ENCODE measurements around the gene SORCS2.

GRCh38 chr4:7332216-7333023 lies 140.1 kb downstream of the SORCS2 start:
- TF ChIP-seq, protein P1, sequence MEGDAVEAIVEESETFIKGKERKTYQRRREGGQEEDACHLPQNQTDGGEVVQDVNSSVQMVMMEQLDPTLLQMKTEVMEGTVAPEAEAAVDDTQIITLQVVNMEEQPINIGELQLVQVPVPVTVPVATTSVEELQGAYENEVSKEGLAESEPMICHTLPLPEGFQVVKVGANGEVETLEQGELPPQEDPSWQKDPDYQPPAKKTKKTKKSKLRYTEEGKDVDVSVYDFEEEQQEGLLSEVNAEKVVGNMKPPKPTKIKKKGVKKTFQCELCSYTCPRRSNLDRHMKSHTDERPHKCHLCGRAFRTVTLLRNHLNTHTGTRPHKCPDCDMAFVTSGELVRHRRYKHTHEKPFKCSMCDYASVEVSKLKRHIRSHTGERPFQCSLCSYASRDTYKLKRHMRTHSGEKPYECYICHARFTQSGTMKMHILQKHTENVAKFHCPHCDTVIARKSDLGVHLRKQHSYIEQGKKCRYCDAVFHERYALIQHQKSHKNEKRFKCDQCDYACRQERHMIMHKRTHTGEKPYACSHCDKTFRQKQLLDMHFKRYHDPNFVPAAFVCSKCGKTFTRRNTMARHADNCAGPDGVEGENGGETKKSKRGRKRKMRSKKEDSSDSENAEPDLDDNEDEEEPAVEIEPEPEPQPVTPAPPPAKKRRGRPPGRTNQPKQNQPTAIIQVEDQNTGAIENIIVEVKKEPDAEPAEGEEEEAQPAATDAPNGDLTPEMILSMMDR (optimal IDR thresholded peaks at IDR 0.05 in 1 of 3, IDR thresholded peaks at IDR 0.05 in 1 of 3, conservative IDR thresholded peaks at IDR 0.05 in 1 of 3; ENCODE audit: extremely low read depth in 1 of 3, insufficient read depth in 2 of 3, low read length in 3 of 3) = no peak
- no peak for TF ChIP-seq EZH2 (IDR thresholded peaks at IDR 0.05; ENCODE audit: low read length)

Measured in keratinocyte (primary cell).